ENCODE data around the gene PIK3IP1.

PIK3IP1 gene

GRCh38 chr22:31272522-31273446 is 19.5 kb downstream of the PIK3IP1 start:
- peak overlapping the region; percentile 55 for H3K27ac ChIP-seq
- peak; percentile 59 for TF ChIP-seq CTCF (IDR thresholded peaks at IDR 0.05)
- peaks cover 6 to 7% of the 10 kb centered on the region in 2 experiments for H3K4me1 ChIP-seq (ENCODE audit: control insufficient read depth in 1 of 2, insufficient read depth in 1 of 2, low read depth in 1 of 2, low read length in 1 of 2)
- H3K4me3 ChIP-seq (ENCODE audit: low read depth in 1 of 2, low read length in 1 of 2), result no peak overlapping the region
- no peaks in the 10 kb centered on the region for H3K27me3 ChIP-seq
- no peaks in the 10 kb centered on the region for H3K9me3 ChIP-seq
- H3K36me3 ChIP-seq, result peaks cover 98% of the 10 kb centered on the region

- no peak for TF ChIP-seq CTCF (IDR thresholded peaks at IDR 0.05)
- H3K36me3 ChIP-seq, result peaks cover 98% of the 10 kb centered on the region
- peak overlapping the region; percentile 66 for H3K27ac ChIP-seq
- no peak overlapping the region for H3K4me3 ChIP-seq (ENCODE audit: low read depth in 1 of 2, low read length in 1 of 2)
- H3K9me3 ChIP-seq, result no peaks in the 10 kb centered on the region
- H3K27me3 ChIP-seq, result no peaks in the 10 kb centered on the region
- H3K4me1 ChIP-seq (ENCODE audit: control insufficient read depth in 1 of 2, insufficient read depth in 1 of 2, low read depth in 1 of 2, low read length in 1 of 2), result peaks cover 6 to 7% of the 10 kb centered on the region in 2 experiments
These were observed 20.8 kb downstream of the PIK3IP1 start for GRCh38 chr22:31271485-31271884.

GRCh38 chr22:31271026-31271425 is 21.3 kb downstream of the PIK3IP1 start:
- Histone ChIP-seq H3K27ac (peak overlapping the region; percentile 66), H3K36me3 (peaks cover 100% of the 10 kb centered on the region), H3K4me3 (ENCODE audit: low read depth in 1 of 2, low read length in 1 of 2) (no peak overlapping the region), H3K4me1 (ENCODE audit: control insufficient read depth in 1 of 2, insufficient read depth in 1 of 2, low read depth in 1 of 2, low read length in 1 of 2) (peaks cover 6 to 7% of the 10 kb centered on the region in 2 experiments), H3K9me3 (no peaks in the 10 kb centered on the region), H3K27me3 (no peaks in the 10 kb centered on the region)
- no peak for TF ChIP-seq CTCF (IDR thresholded peaks at IDR 0.05)

GRCh38 chr22:31269892-31270579 is 22.3 kb downstream of the PIK3IP1 start:
- peaks cover 6 to 7% of the 10 kb centered on the region in 2 experiments for H3K4me1 ChIP-seq (ENCODE audit: control insufficient read depth in 1 of 2, insufficient read depth in 1 of 2, low read depth in 1 of 2, low read length in 1 of 2)
- peak overlapping the region; percentile 66 for H3K27ac ChIP-seq
- peaks cover 100% of the 10 kb centered on the region for H3K36me3 ChIP-seq
- no peaks in the 10 kb centered on the region for H3K9me3 ChIP-seq
- no peaks in the 10 kb centered on the region for H3K27me3 ChIP-seq
- H3K4me3 ChIP-seq (ENCODE audit: low read depth in 1 of 2, low read length in 1 of 2), result no peak overlapping the region
- no peak for TF ChIP-seq CTCF (IDR thresholded peaks at IDR 0.05)

- Histone ChIP-seq H3K27me3 (no peaks in the 10 kb centered on the region), H3K36me3 (peaks cover 100% of the 10 kb centered on the region), H3K4me3 (ENCODE audit: low read depth in 1 of 2, low read length in 1 of 2) (no peak overlapping the region), H3K9me3 (no peaks in the 10 kb centered on the region), H3K27ac (peak overlapping the region; percentile 41), H3K4me1 (ENCODE audit: control insufficient read depth in 1 of 2, insufficient read depth in 1 of 2, low read depth in 1 of 2, low read length in 1 of 2) (peaks cover 6 to 7% of the 10 kb centered on the region in 2 experiments)
- no peak for TF ChIP-seq CTCF (IDR thresholded peaks at IDR 0.05)
These were observed 24.0 kb downstream of the PIK3IP1 start for GRCh38 chr22:31268281-31268680.

All from neutrophil (primary cell).